GM18873 (cell line): ENCODE results near the gene FHAD1.

Source experiments
- ATAC-seq: cut with Tn5 transposase; IDR thresholded peaks from one replicate; pipeline ENCODE4 v1.9.1; 2021; ENCODE audit warnings: mild to moderate bottlenecking, moderate library complexity, moderate number of reproducible peaks; ENCODE audit not compliant: unreplicated experiment, low FRiP score

Gene FHAD1

DNA sequence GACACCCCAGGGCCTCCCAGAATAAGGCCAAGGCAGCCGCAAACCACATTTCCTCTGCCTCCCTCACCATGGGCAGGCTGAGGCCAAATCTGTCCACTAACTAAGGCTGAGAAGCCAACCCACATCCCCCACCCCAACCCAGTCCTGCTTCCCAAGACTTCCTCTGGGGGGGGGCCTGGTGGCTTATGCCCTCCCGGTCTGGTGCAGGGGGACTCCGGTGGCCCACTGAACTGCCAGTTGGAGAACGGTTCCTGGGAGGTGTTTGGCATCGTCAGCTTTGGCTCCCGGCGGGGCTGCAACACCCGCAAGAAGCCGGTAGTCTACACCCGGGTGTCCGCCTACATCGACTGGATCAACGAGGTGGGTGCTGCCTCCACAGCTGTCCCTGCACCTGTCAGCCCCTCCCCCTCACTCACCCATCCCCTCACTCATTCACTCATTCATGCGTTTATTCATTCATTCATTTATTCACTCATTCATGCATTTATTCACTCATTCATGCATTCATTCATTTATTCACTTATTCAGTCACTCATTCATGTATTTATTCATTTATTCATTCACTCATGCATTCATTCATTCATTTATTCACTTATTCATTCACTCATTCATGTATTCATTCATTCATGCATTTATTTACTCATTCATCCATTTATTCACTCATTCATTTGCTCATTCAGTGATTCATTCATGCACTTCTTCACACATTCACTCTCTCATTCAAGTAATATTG lies 198.5 kb downstream of the FHAD1 start:
- ATAC-seq, result no peak

DNA sequence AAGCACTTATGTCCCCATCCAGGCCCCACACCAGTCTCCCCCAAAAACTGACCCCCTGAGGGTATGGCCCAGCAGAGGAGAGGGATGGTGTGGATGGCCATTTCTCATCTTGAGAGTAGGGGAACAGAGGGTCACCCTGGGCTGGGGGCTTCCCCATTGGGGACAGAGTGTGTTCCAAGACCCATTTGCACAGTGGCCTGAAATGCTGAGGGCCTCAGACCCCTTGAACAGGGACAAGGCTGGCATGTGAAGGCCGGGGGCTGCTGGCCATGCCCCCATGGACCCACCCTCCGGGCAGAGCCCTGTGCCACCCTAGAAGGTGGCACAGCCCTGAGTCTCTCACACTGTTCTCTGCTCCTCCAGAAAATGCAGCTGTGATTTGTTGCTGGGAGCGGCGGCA lies 199.2 kb downstream of the FHAD1 start:
- ATAC-seq, result no peak
